Measurements from ENCODE around the gene RHNO1. TPM values are rescaled to one million over a fixed set of nuclear protein-coding genes. Genes with fewer than 3 reads are reported as not detected.

Gene RHNO1
- total RNA-seq, 1 experiment from 2014 or later = 64.8 TPM

GRCh38 chr12:2833810-2834209 is 43.2 kb upstream of the RHNO1 start:
- H3K4me1 Mint-ChIP-seq (ENCODE audit: low read depth, unreplicated experiment) = no peaks in the 10 kb centered on the region

GRCh38 chr12:2834581-2835491 is 42.2 kb upstream of the RHNO1 start, which contains the start of gene NRIP2:
Gene NRIP2 (minus strand): TSS chr12:2835035. CDS start chr12:2834983, 52 bp downstream.
- H3K27ac Mint-ChIP-seq (ENCODE audit: unreplicated experiment) = no peak within 1 kb of the TSS

More at GRCh38 chr12:2833810-2834209, 43.2 kb upstream of the RHNO1 start:
- intact Hi-C loops (cut with micrococcal nuclease; ENCODE audit: unreplicated experiment) = no loop called here
- Mint-ChIP-seq H3K9me3 (ENCODE audit: low read depth, unreplicated experiment) (no peaks in the 10 kb centered on the region), H3K27me3 (ENCODE audit: unreplicated experiment) (no peaks in the 10 kb centered on the region), H3K27ac (ENCODE audit: unreplicated experiment) (no peak overlapping the region), H3K36me3 (ENCODE audit: insufficient read depth, unreplicated experiment) (no peaks in the 10 kb centered on the region), H3K4me3 (ENCODE audit: low read depth, unreplicated experiment) (no peak overlapping the region)
- no peak for DNase-seq
- CTCF ChIA-PET = no interaction called here
- no peak for TF ChIP-seq CTCF (IDR thresholded peaks at IDR 0.05; ENCODE audit: unreplicated experiment)
- no TSS peak for BruUV-seq (replicated peaks)

GRCh38 chr12:2835691-2836403 is 41.2 kb upstream of the RHNO1 start:
- H3K9me3 Mint-ChIP-seq (ENCODE audit: low read depth, unreplicated experiment) = no peaks in the 10 kb centered on the region
- no peaks in the 10 kb centered on the region for H3K4me1 Mint-ChIP-seq (ENCODE audit: low read depth, unreplicated experiment)
- no peak for DNase-seq
- H3K36me3 Mint-ChIP-seq (ENCODE audit: insufficient read depth, unreplicated experiment) = peaks cover 5% of the 10 kb centered on the region
- H3K27me3 Mint-ChIP-seq (ENCODE audit: unreplicated experiment) = no peaks in the 10 kb centered on the region
- H3K27ac Mint-ChIP-seq (ENCODE audit: unreplicated experiment) = no peak overlapping the region
- no peak overlapping the region for H3K4me3 Mint-ChIP-seq (ENCODE audit: low read depth, unreplicated experiment)
- intact Hi-C loops (cut with micrococcal nuclease; ENCODE audit: unreplicated experiment) = no loop called here
- CTCF ChIA-PET = interaction anchor here (0.7 kb wide), 1 partner anchor 12 kb away, joined by 4 read pairs; no protein-coding TSS in a partner anchor
- no peak for TF ChIP-seq CTCF (IDR thresholded peaks at IDR 0.05; ENCODE audit: unreplicated experiment)
- BruUV-seq (replicated peaks) = no TSS peak

More at GRCh38 chr12:2834581-2835491, 42.2 kb upstream of the RHNO1 start, which contains the start of gene NRIP2:
- CTCF ChIA-PET = no interaction called here
- no peak within 1 kb of the TSS for H3K4me3 Mint-ChIP-seq (ENCODE audit: low read depth, unreplicated experiment)
- intact Hi-C loops (cut with micrococcal nuclease; ENCODE audit: unreplicated experiment) = no loop called here
- peaks cover 3% of the 10 kb centered on the region for H3K36me3 Mint-ChIP-seq (ENCODE audit: insufficient read depth, unreplicated experiment)
- H3K9me3 Mint-ChIP-seq (ENCODE audit: low read depth, unreplicated experiment) = no peaks in the 10 kb centered on the region
- BruUV-seq (replicated peaks) = no TSS peak
- H3K4me1 Mint-ChIP-seq (ENCODE audit: low read depth, unreplicated experiment) = no peaks in the 10 kb centered on the region
- no peaks in the 10 kb centered on the region for H3K27me3 Mint-ChIP-seq (ENCODE audit: unreplicated experiment)
- TF ChIP-seq CTCF (IDR thresholded peaks at IDR 0.05; ENCODE audit: unreplicated experiment) = no peak
- no peak for DNase-seq

GRCh38 chr12:2836574-2836973 is 40.4 kb upstream of the RHNO1 start:
- Mint-ChIP-seq H3K4me3 (ENCODE audit: low read depth, unreplicated experiment) (no peak overlapping the region), H3K4me1 (ENCODE audit: low read depth, unreplicated experiment) (no peaks in the 10 kb centered on the region), H3K27ac (ENCODE audit: unreplicated experiment) (no peak overlapping the region), H3K36me3 (ENCODE audit: insufficient read depth, unreplicated experiment) (peaks cover 5% of the 10 kb centered on the region), H3K27me3 (ENCODE audit: unreplicated experiment) (no peaks in the 10 kb centered on the region), H3K9me3 (ENCODE audit: low read depth, unreplicated experiment) (no peaks in the 10 kb centered on the region)
- intact Hi-C loops (cut with micrococcal nuclease; ENCODE audit: unreplicated experiment) = no loop called here
- TF ChIP-seq CTCF (IDR thresholded peaks at IDR 0.05; ENCODE audit: unreplicated experiment) = no peak
- CTCF ChIA-PET = interaction anchor here (0.7 kb wide), 1 partner anchor 12 kb away, joined by 4 read pairs; no protein-coding TSS in a partner anchor
- DNase-seq = no peak
- no TSS peak for BruUV-seq (replicated peaks)
